A549 (cell line): ENCODE data around the gene SLBP. TPM values are rescaled to one million over a fixed set of nuclear protein-coding genes. Genes with fewer than 3 reads are reported as not detected.

ENCODE experiments used
- ATAC-seq, 2 experiments: fragments of 200-7000 bp in 1 of 2; fragments of >200 bp in 1 of 2; cut with Nextera tagmentation in 1 of 2; cut with Tn5 transposase in 1 of 2; 3 replicates each; pipeline versions ENCODE4 v1.8.0 to v1.9.1; 2018 to 2020; ENCODE audit warnings: mild to moderate bottlenecking in 1 of 2, moderate library complexity in 1 of 2
- CTCF ChIA-PET: fragments of 300-600 bp; sonication (Branson Sonifier 250); formaldehyde crosslinking; extraction: SDS; loops from one replicate; lab custom pipeline; 2021; ENCODE audit warnings: antibody characterized with exemption, inconsistent platforms; lab: Yijun Ruan, JAX
- POLR2A ChIA-PET: fragments of 350-600 bp; formaldehyde crosslinking; extraction: SDS; loops from one replicate; lab custom pipeline; 2021; ENCODE audit warnings: antibody characterized with exemption, inconsistent platforms; lab: Yijun Ruan, JAX
- DNase-seq, 2 experiments: peaks; one replicate each; pipeline versions ENCODE4 v3.0.0 to v3.0.0-alpha.2; 2011 to 2016; ENCODE audit warnings: low read depth in 1 of 2, low spot score in 1 of 2
- FAIRE-seq: peaks from 2 replicates; lab custom pipeline; 2011; peaks lifted over from hg19 to GRCh38; lab: Jason Lieb, UNC
- H3K27ac ChIP-seq, 2 experiments: fragments of >200 bp; sonication (Bioruptor Twin); formaldehyde crosslinking; 3 replicates each; pipeline ENCODE4 v1.5.1; 2016 to 2017
- H3K4me1 ChIP-seq: fragments of >200 bp; sonication (Bioruptor Twin); formaldehyde crosslinking; 3 replicates; pipeline ENCODE4 v1.6.1; 2016
- H3K4me2 ChIP-seq: fragments of >200 bp; sonication (Bioruptor Twin); formaldehyde crosslinking; 3 replicates; pipeline ENCODE4 v1.6.1; 2016
- H3K4me3 ChIP-seq: fragments of >200 bp; sonication (Bioruptor Twin); formaldehyde crosslinking; 3 replicates; pipeline ENCODE4 v1.5.1; 2016
- H3K9me3 ChIP-seq: fragments of >200 bp; sonication (Bioruptor Twin); formaldehyde crosslinking; 3 replicates; pipeline ENCODE4 v1.6.1; 2016
- CHD2 ChIP-seq: fragments of 150-350 bp; IDR thresholded peaks from 2 replicates; pipeline ENCODE4 v1.6.1; 2014; ENCODE audit warnings: low read length; ENCODE audit not compliant: partially characterized antibody
- EHMT2 ChIP-seq: fragments of 200-600 bp; sonication (generic); IDR thresholded peaks from 2 replicates; pipeline ENCODE4 v1.6.1; 2016; ENCODE audit warnings: antibody characterized with exemption, low read depth, mild to moderate bottlenecking, moderate library complexity
- ESRRA ChIP-seq: fragments of 150-350 bp; IDR thresholded peaks from 2 replicates; pipeline ENCODE4 v1.6.1; 2014; ENCODE audit warnings: mild to moderate bottlenecking, low read length, borderline replicate concordance
- HOXB13 ChIP-seq: fragments of 250-450 bp; sonication (Bioruptor Pico); IDR thresholded peaks from 2 replicates; pipeline ENCODE4 v1.5.0; 2020; ENCODE audit warnings: low read depth, mild to moderate bottlenecking, moderate library complexity
- JUN ChIP-seq, 2 experiments: fragments of >200 bp; sonication (Bioruptor Twin); formaldehyde crosslinking; IDR thresholded peaks; 2 replicates in 1 of 2; 3 replicates in 1 of 2; pipeline ENCODE4 v1.6.1; 2016 to 2017
- KDM5A ChIP-seq: fragments of 200-600 bp; sonication (generic); IDR thresholded peaks from 2 replicates; pipeline ENCODE4 v1.6.1; 2016; ENCODE audit warnings: antibody characterized with exemption, mild to moderate bottlenecking
- MAZ ChIP-seq: fragments of 150-350 bp; IDR thresholded peaks from 2 replicates; pipeline ENCODE4 v1.6.1; 2014; ENCODE audit warnings: antibody characterized with exemption, low read depth, low read length, borderline replicate concordance
- NPAS2 ChIP-seq: fragments of 250-450 bp; sonication (Bioruptor Pico); IDR thresholded peaks from 2 replicates; pipeline ENCODE4 v1.8.0; 2022; ENCODE audit warnings: mild to moderate bottlenecking, moderate library complexity, borderline replicate concordance
- PHF8 ChIP-seq: fragments of 200-600 bp; sonication (generic); IDR thresholded peaks from 2 replicates; pipeline ENCODE4 v1.6.1; 2016; ENCODE audit warnings: low read depth, mild to moderate bottlenecking, antibody characterized with exemption, moderate library complexity, borderline replicate concordance
- POLR2A ChIP-seq: IDR thresholded peaks from 2 replicates; pipeline ENCODE4 v1.6.1; 2012; ENCODE audit warnings: mild to moderate bottlenecking, low read length
- RAD21 ChIP-seq, 2 experiments: fragments of >200 bp in 1 of 2; sonication (Bioruptor Twin) in 1 of 2; formaldehyde crosslinking in 1 of 2; IDR thresholded peaks in 1 of 2; conservative IDR thresholded peaks in 1 of 2; 2 replicates in 1 of 2; 3 replicates in 1 of 2; pipeline ENCODE4 v1.6.1; 2012 to 2018; ENCODE audit warnings: inconsistent platforms in 1 of 2
- RNF2 ChIP-seq: fragments of 200-600 bp; sonication (generic); IDR thresholded peaks from 2 replicates; pipeline ENCODE4 v1.6.1; 2016; ENCODE audit warnings: low read depth, mild to moderate bottlenecking, antibody characterized with exemption, moderate library complexity, borderline replicate concordance
- SMC3 ChIP-seq: fragments of >200 bp; sonication (Bioruptor Twin); formaldehyde crosslinking; IDR thresholded peaks from 3 replicates; pipeline ENCODE4 v1.6.1; 2018; ENCODE audit warnings: inconsistent platforms
- SREBF2 ChIP-seq: fragments of 450-650 bp; IDR thresholded peaks from 2 replicates; pipeline ENCODE4 v1.6.1; 2014; ENCODE audit warnings: mild to moderate bottlenecking, moderate library complexity
- ZFP36 ChIP-seq: fragments of 450-650 bp; IDR thresholded peaks from 2 replicates; pipeline ENCODE4 v1.6.1; 2014; ENCODE audit warnings: borderline replicate concordance; ENCODE audit not compliant: partially characterized antibody
- ZSCAN20 ChIP-seq: fragments of 250-450 bp; sonication (Bioruptor Pico); IDR thresholded peaks from 2 replicates; pipeline ENCODE4 v1.8.0; 2022; ENCODE audit warnings: mild to moderate bottlenecking, moderate library complexity
- WGBS: methylation state at CpG from one replicate; pipeline ENCODE4 v1.1.6; 2017; ENCODE audit errors: missing lambda C conversion rate; 5-methylcytosine and 5-hydroxymethylcytosine counted together
- polyA plus RNA-seq, 4 experiments: library from polyadenylated mRNA; depleted of rRNA in 3 of 4; stranded (reverse); fragments of >200 nt; fragmentation: RNase III in 1 of 4; extraction: RNeasy Plus Mini Kit Qiagen cat#74134 plus additional on column Dnase treatment in 1 of 4; gene quantifications; 2 replicates in 3 of 4; 3 replicates in 1 of 4; pipeline ENCODE4 v1.2.3, GENCODE V29; 2011 to 2017
- TF ChIP-seq, protein P1 (sequence below): IDR thresholded peaks from 2 replicates; pipeline ENCODE4 v1.6.1; 2012; ENCODE audit warnings: low read depth, borderline replicate concordance
- TF ChIP-seq, protein P2 (sequence below): fragments of >200 bp; sonication (Bioruptor Twin); formaldehyde crosslinking; IDR thresholded peaks from 3 replicates; pipeline ENCODE4 v1.6.1; 2016
- TF ChIP-seq, protein P3 (sequence below): IDR thresholded peaks from 2 replicates; pipeline ENCODE4 v1.6.1; 2012
- TF ChIP-seq, protein P4 (sequence below): IDR thresholded peaks from 2 replicates; pipeline ENCODE4 v1.6.1; 2012

Gene SLBP
- polyA plus RNA-seq, 2 of the 4 experiments (the other 2 are of a cell fraction) = 80.5 to 89.9 TPM

DNA sequence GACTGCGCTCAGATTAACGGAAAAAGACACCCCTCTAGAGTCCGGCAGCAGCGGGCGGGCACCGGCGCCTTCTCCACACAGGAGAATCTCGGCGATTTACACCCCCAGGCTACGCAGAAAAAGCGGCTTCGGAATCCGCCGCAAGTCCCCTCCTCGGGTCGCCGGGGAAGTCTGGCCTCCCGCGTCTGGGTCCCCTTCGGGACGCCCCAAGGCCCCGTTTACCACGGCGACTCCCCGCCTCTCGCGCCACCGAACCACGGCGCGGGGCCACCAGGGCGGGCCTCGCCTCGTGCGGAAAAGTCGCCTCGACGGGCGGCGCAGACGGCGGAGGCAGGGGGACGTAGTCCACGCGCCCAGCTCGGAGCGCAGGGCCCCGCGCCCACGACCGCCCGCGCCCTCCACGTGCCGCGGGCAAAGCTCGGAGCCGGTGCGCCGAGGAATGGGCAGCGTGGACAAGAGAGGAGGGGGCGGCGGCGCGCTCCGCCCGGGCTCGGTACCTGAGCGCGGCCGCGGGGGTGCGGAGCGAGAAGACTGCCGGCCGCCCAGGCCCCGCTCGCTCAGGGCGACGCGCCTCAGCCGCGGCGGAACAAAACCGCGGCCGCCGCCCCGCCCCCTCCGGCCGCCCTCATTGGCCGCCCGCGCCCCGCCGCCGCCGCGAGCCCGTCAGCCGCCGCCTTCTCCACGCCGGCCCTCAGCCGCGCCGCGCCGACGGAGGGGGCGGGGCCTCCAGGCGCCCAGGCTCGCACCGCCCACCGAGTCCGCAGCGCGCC, 28.2 kb downstream of the SLBP start, which contains the start of gene FAM53A:
FAM53A (minus strand) TSS at position 578 of the 770 bp plus-strand sequence. CDS start 15,572 bp downstream, outside the sequence.
- Histone ChIP-seq H3K9me3 (no peaks in the 10 kb centered on the region), H3K4me1 (peaks cover 10% of the 10 kb centered on the region; the same call in 1 of the 3 replicates), H3K27ac (peak within 1 kb of the TSS; percentile 71 to 89), H3K4me2 (peak within 1 kb of the TSS; percentile 75), H3K4me3 (peak within 1 kb of the TSS; percentile 54)
- TF ChIP-seq, protein P1, sequence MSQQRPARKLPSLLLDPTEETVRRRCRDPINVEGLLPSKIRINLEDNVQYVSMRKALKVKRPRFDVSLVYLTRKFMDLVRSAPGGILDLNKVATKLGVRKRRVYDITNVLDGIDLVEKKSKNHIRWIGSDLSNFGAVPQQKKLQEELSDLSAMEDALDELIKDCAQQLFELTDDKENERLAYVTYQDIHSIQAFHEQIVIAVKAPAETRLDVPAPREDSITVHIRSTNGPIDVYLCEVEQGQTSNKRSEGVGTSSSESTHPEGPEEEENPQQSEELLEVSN = peak; percentile 78
- TF ChIP-seq ZSCAN20 (CRISPR knock-in tag) (no peak), RNF2 (peak; percentile 53; the same call in 1 of the 2 replicates), RAD21 (conservative IDR thresholded peaks at IDR 0.05 in 1 of 2, IDR thresholded peaks at IDR 0.05 in 1 of 2) (no peak), EHMT2 (no peak), JUN (IDR thresholded peaks at IDR 0.05) (peak in 1 of 2 experiments; percentile 57; a peak in 1 of 5 replicates), CHD2 (no peak), MAZ (no peak), PHF8 (peak; percentile 57; the same call in 1 of the 2 replicates)
- TF ChIP-seq, protein P2, sequence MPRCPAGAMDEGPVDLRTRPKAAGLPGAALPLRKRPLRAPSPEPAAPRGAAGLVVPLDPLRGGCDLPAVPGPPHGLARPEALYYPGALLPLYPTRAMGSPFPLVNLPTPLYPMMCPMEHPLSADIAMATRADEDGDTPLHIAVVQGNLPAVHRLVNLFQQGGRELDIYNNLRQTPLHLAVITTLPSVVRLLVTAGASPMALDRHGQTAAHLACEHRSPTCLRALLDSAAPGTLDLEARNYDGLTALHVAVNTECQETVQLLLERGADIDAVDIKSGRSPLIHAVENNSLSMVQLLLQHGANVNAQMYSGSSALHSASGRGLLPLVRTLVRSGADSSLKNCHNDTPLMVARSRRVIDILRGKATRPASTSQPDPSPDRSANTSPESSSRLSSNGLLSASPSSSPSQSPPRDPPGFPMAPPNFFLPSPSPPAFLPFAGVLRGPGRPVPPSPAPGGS = 0 out of 3 replicates have a peak, but pooled peaks have one; percentile 50
- TF ChIP-seq, protein P3, sequence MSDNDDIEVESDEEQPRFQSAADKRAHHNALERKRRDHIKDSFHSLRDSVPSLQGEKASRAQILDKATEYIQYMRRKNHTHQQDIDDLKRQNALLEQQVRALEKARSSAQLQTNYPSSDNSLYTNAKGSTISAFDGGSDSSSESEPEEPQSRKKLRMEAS = peak; percentile 85
- TF ChIP-seq, protein P4, sequence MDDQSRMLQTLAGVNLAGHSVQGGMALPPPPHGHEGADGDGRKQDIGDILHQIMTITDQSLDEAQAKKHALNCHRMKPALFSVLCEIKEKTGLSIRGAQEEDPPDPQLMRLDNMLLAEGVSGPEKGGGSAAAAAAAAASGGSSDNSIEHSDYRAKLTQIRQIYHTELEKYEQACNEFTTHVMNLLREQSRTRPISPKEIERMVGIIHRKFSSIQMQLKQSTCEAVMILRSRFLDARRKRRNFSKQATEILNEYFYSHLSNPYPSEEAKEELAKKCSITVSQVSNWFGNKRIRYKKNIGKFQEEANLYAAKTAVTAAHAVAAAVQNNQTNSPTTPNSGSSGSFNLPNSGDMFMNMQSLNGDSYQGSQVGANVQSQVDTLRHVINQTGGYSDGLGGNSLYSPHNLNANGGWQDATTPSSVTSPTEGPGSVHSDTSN = no peak
- DNase-seq (peak; percentile 36 to 84), FAIRE-seq (no peak), ATAC-seq (peak; percentile 82 to 85)
- CTCF ChIA-PET = no interaction called here
- 39% methylated on average over 4 of the region's 118 CpGs for WGBS
- POLR2A ChIA-PET = no interaction called here

DNA sequence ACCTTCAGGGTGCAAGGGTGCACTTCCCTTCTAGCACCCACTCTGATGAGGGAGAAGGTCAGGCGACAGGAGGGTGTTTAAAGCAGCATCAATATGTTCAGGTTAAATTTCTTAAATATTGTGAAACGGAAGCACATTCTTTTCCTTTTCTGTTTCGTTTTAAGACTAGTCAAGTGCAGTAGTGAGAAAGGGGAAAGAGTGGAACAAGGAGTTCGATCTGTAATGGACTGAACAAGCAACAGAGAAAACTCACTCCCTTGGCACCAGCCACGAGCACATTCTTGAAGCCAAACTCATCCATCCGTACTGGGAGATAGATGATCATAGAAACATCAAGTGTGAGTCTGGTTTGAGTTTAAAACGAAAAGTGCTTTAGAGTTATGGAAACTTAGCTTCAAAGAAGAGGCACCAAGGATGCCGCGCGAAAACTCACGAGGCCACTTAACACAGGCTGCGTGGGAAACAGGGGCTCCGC, 28.8 kb downstream of the SLBP start:
- DNase-seq (peak in 1 of 2 experiments; percentile 13), FAIRE-seq (no peak), ATAC-seq (no peak)
- POLR2A ChIA-PET = no interaction called here
- Histone ChIP-seq H3K4me3 (peak overlapping the region; percentile 54), H3K4me1 (peaks cover 10% of the 10 kb centered on the region; the same call in 1 of the 3 replicates), H3K9me3 (no peaks in the 10 kb centered on the region), H3K4me2 (peak overlapping the region; percentile 75), H3K27ac (peak overlapping the region; percentile 69 to 89; a peak in 5 of 6 replicates)
- CTCF ChIA-PET = interaction anchor here (0.7 to 1.0 kb wide), 2 partner anchors 29 to 39 kb away, joined by 3 to 4 read pairs; partner anchors contain the start of gene SLBP
- WGBS = 54% methylated on average over 13 of the region's 13 CpGs
- TF ChIP-seq NPAS2 (CRISPR knock-in tag) (no peak), EHMT2 (no peak), ESRRA (no peak), ZFP36 (no peak), POLR2A (no peak), HOXB13 (CRISPR knock-in tag) (no peak), KDM5A (no peak), RAD21 (conservative IDR thresholded peaks at IDR 0.05 in 1 of 2, IDR thresholded peaks at IDR 0.05 in 1 of 2) (no peak), SREBF2 (no peak), SMC3 (no peak), JUN (IDR thresholded peaks at IDR 0.05) (no peak), ZSCAN20 (CRISPR knock-in tag) (no peak)
- TF ChIP-seq, protein P4 = no peak
